NOMO-1 treated with dmso at 0.1 percent for 144 hours (cell line): Measurements from ENCODE around the gene OR10J1.

Source experiments
- DNase-seq: peaks from one replicate; lab custom pipeline; 2025; ENCODE audit not compliant: unreplicated experiment; lab: John Stamatoyannopoulos, UW

OR10J1 gene

DNA sequence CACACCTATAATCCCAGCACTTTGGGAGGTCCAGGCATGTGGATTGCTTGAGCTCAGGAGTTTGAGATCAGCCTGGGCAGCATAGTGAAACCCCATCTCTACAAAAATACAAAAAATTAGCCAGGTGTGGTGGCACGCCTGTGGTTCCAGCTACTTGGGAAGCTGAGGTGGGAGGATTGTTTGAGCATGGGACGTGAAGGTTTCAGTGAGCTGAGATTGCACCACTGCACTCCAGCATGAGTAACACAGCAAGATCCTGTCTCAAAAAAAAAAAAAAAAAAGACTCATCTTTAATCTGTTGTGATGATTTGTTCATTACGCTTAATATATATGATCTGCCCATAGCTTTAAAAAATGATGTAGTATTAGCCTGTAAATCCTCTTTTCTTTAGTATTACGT lies 44.0 kb downstream of the OR10J1 start:
- DNase-seq: no peak
